Erythroblast (primary cell): ENCODE measurements around the gene UBA7.

Experiments used
- GATA1 ChIP-seq: IDR thresholded peaks from 2 replicates; pipeline ENCODE4 v1.6.1; 2011; ENCODE audit warnings: low read depth, mild to moderate bottlenecking, control low read depth, low read length, moderate library complexity
- POLR2A ChIP-seq: IDR thresholded peaks from 2 replicates; pipeline ENCODE4 v1.6.1; 2011; ENCODE audit warnings: mild to moderate bottlenecking, low read length

- no peak for TF ChIP-seq POLR2A
- TF ChIP-seq GATA1, result no peak
Observed at GRCh38 chr3:49779358-49780079, 34.2 kb downstream of the UBA7 start.
